Measurements from ENCODE around the gene BCL7C.
"Not testable (repeated sequence)": the region's sequence is repeated elsewhere in the genome, so short reads cannot be mapped to it uniquely, and the experiment has no call there.

BCL7C gene

GRCh38 chr16:30860729-30861128 is 33.1 kb downstream of the BCL7C start:
- not testable (repeated sequence) for FAIRE-seq

GRCh38 chr16:30858829-30859423 is 35.0 kb downstream of the BCL7C start:
- no peak for FAIRE-seq

- FAIRE-seq: no peak
Measured at GRCh38 chr16:30858111-30858495, 35.8 kb downstream of the BCL7C start.

- no peak for FAIRE-seq
Measured at GRCh38 chr16:30853758-30854157, 40.1 kb downstream of the BCL7C start.

DNA sequence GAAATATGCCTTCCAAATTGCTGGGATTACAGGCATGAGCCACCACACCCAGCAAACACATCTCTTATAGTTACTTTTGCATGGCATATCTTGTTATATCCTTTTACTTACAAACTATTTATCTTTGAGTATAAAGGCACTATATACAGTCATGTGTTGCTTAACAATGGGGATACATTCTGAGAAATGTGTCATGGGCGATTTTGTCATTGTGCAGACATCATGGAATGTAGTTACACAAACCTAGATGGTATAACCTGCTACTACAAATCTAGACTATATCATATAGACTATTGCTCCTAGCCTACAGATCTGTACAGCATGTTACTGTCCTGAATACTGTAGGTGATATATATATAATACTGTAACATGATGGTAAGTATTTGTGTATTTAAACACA is 43.6 kb downstream of the BCL7C start:
- FAIRE-seq: no peak

- no peak for FAIRE-seq
Measured at GRCh38 chr16:30846649-30847402, 47.1 kb downstream of the BCL7C start.

DNA sequence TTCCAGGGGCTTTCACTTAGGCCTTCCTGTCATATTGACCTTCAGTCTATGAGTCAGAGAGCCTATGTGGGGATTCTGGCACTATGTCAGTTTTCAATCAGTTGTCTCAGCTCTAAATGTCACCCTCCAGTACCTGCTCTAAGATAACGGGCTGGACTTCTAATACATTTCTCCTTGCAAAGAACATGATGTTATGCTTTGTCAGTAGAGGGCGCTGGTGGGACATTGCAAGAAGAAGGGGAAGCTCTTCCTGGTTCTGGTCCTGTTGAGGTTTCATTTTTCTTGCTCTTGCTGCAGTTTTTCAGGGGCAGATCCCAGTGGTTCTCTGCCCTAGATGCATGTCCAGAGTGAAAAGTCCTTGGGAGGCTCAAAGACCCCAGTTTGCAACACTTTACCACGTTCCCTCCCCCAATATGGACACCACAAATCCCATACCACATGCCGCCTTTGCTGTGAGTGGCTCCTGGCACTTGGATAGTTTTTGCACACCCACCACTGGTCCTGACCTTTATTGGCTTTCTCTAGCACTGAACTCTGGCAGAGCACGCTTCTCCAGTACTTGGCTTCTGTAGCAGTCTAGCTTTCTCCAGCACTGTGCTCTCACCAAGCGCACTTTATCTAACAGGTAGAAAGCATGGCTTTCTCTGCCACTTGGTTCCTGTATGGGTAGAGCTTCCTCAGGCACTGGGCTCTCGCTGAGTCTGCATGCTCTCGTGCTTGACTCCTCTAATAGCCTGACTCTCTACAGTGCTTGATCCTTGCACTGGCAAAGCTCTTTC is 49.0 kb downstream of the BCL7C start:
- FAIRE-seq: no peak

- no peak for FAIRE-seq
Measured at GRCh38 chr16:30844346-30844670, 49.6 kb downstream of the BCL7C start.

- FAIRE-seq: no peak
Measured at GRCh38 chr16:30843501-30843900, 50.4 kb downstream of the BCL7C start.

GRCh38 chr16:30842971-30843370 is 50.9 kb downstream of the BCL7C start:
- FAIRE-seq: no peak

- no peak for FAIRE-seq
Measured at GRCh38 chr16:30841332-30841731, 52.5 kb downstream of the BCL7C start.

GRCh38 chr16:30840611-30841010 is 53.3 kb downstream of the BCL7C start:
- FAIRE-seq: no peak

DNA sequence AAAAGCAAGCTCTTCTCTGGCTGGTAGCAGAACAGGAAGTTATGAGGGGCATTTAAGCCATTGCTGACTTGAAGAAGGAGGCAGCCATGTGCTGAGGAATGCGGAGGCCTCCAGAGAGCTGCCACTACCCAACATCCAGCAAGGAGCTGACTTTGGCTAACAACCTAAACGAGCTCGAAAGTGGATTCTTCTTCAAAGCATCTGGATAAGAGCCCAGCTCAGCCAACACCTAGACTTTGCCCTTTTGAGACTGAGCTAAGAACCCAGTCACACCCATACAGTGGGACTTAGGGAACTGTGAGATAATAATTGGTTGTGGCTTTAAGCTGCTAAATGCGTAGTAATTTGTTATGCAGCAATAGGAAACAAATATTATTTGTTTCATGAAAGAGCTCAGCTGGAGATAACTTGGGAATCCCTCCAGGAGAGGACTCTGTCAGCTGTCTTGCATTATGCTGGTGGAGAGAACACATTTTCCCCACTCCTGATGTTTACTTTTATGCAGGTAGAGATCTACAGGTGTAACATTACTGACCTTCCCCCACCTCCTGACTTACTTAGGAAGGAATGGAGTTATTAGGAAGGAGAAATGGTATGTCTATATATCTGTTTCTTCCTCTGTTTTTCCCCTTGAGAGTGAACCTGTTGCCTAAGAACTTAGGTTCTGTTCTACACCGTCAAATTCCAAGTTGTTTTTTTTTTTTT is 54.2 kb downstream of the BCL7C start:
- no peak for FAIRE-seq

- FAIRE-seq: no peak
Measured at GRCh38 chr16:30838876-30839471, 54.9 kb downstream of the BCL7C start.

DNA sequence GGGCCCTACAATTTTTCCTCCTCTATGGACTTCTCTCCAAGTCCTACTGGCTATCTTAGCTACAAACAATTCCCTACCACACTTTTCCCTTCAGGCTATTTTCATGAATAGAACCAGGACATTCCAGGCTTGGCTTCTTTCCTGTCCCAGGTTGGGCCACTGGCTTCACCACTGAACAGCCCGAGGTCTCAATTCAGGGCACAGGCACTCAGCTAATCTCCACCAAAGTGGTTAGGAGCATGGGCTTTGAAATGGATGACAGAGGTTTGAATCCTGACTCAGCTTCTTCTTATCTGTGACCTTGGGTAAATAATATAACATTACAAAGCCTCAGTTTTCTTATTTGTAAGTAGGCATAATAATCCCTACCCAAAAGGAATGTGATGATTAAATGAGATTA is 56.0 kb downstream of the BCL7C start:
- no peak for FAIRE-seq

Data from A204.1 (cell line).